ENCODE results near the gene STK32B. TPM values are rescaled to one million over a fixed set of nuclear protein-coding genes. Genes with fewer than 3 reads are reported as not detected.

The STK32B gene
- total and polyA plus RNA-seq, 2 experiments from 2014 or later: 0.71 to 2.3 TPM

DNA sequence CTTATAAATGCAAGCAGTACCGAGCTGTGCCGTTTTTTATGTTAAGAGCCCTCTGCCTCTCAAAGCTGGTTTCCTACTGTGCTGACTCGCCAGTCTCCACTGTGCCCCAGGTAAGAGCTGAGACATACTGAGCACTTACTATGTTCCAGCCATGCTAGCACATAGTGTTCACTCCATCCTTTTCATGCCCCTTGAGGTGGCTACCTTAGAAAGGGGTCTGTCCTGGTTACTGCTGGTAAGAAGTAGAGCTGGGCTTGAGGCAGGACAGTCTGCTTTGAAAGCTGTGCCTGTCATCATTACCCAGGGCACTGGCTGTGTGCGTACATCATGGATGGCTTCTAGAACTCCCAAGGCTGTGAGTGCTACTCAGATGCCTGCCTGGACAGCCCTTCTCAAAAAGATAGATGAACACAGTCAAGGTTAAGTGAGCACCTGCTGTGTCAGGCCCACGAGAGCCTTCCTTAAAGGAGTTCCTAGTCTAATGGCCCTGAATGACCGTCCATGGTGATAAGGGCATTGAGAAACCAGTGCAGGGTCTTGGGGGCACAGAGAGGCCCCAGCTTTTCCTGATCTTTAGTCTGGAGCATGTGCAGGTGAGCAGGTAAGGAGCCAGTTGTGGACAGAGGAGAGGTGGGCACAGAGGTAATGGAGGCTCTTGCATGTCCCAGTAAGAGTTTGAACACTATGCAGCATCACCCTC, 1.6 kb downstream of the STK32B start:
- no peak overlapping the region; the same call in 1 of the 2 replicates for H3K4me3 ChIP-seq
- H3K27me3 Mint-ChIP-seq (ENCODE audit: insufficient read depth, low read depth, poor library complexity): peaks cover 34% of the 10 kb centered on the region
- no peaks in the 10 kb centered on the region for H3K4me1 ChIP-seq (ENCODE audit: insufficient read depth)
- no peak overlapping the region for H3K27ac Mint-ChIP-seq
- peaks cover 41% of the 10 kb centered on the region for H3K27me3 ChIP-seq (ENCODE audit: insufficient read depth)
- H3K36me3 Mint-ChIP-seq (ENCODE audit: low read depth): no peaks in the 10 kb centered on the region
- H4K20me1 ChIP-seq (replicated peaks; ENCODE audit: insufficient read depth): no peaks in the 10 kb centered on the region; the same call in 1 of the 2 replicates
- TF ChIP-seq POLR2AphosphoS5 (IDR thresholded peaks at IDR 0.05; ENCODE audit: low read depth) (no peak), ZNF114 (CRISPR knock-in tag; IDR thresholded peaks at IDR 0.05) (no peak), EZH2 (IDR thresholded peaks at IDR 0.05; ENCODE audit: low read depth, unreplicated experiment) (no peak)
- no peaks in the 10 kb centered on the region for H3K36me3 ChIP-seq (ENCODE audit: insufficient read depth)
- peak overlapping the region; percentile 80; the same call in 2 of the 3 replicates for H3K4me3 Mint-ChIP-seq
- DNase-seq (ENCODE audit: low spot score) (no peak), ATAC-seq (no peak)
- no peaks in the 10 kb centered on the region for H3K79me2 ChIP-seq (replicated peaks; ENCODE audit: insufficient read depth)
- peaks cover 1% of the 10 kb centered on the region; the same call in 1 of the 2 replicates for H3K9me2 ChIP-seq (ENCODE audit: insufficient read depth)
- 0 out of 2 replicates have a peak, but pooled peaks cover 4% of the 10 kb centered on the region for H3F3A ChIP-seq (replicated peaks; ENCODE audit: low read depth)
- peak overlapping the region; percentile 100 for H2AFZ ChIP-seq
- H3K27ac ChIP-seq (ENCODE audit: low read depth): no peak overlapping the region
- no peaks in the 10 kb centered on the region for H3K9me3 Mint-ChIP-seq
- H3K4me2 ChIP-seq: peak overlapping the region; percentile 100
- peaks cover 7% of the 10 kb centered on the region; the same call in 1 of the 3 replicates for H3K4me1 Mint-ChIP-seq

- no peaks in the 10 kb centered on the region for H3K4me1 ChIP-seq (ENCODE audit: insufficient read depth)
- Mint-ChIP-seq H3K9me3 (no peaks in the 10 kb centered on the region), H3K27ac (no peak overlapping the region), H3K36me3 (ENCODE audit: low read depth) (no peaks in the 10 kb centered on the region), H3K27me3 (ENCODE audit: insufficient read depth, low read depth, poor library complexity) (peaks cover 34% of the 10 kb centered on the region), H3K4me1 (peaks cover 7% of the 10 kb centered on the region; the same call in 1 of the 3 replicates), H3K4me3 (no peak overlapping the region)
- no peak overlapping the region for H3K27ac ChIP-seq (ENCODE audit: low read depth)
- no peak for ATAC-seq
- no peak overlapping the region for H3K4me2 ChIP-seq
- 0 out of 2 replicates have a peak, but pooled peaks cover 4% of the 10 kb centered on the region for H3F3A ChIP-seq (replicated peaks; ENCODE audit: low read depth)
- no peaks in the 10 kb centered on the region for H3K36me3 ChIP-seq (ENCODE audit: insufficient read depth)
- H3K4me3 ChIP-seq: no peak overlapping the region
- H4K20me1 ChIP-seq (replicated peaks; ENCODE audit: insufficient read depth): no peaks in the 10 kb centered on the region; the same call in 1 of the 2 replicates
- H2AFZ ChIP-seq: no peak overlapping the region
- H3K27me3 ChIP-seq (ENCODE audit: insufficient read depth): peaks cover 41% of the 10 kb centered on the region
- H3K9me2 ChIP-seq (ENCODE audit: insufficient read depth): peaks cover 4% of the 10 kb centered on the region; the same call in 1 of the 2 replicates
- DNase-seq (ENCODE audit: low spot score): no peak
- no peaks in the 10 kb centered on the region for H3K79me2 ChIP-seq (replicated peaks; ENCODE audit: insufficient read depth)
- no peak for TF ChIP-seq CREB1 (CRISPR knock-in tag; IDR thresholded peaks at IDR 0.05; ENCODE audit: low read depth)
- no peak for TF ChIP-seq POLR2AphosphoS5 (IDR thresholded peaks at IDR 0.05; ENCODE audit: low read depth)
- no peak for TF ChIP-seq STAT1 (IDR thresholded peaks at IDR 0.05; ENCODE audit: unreplicated experiment)
- no peak for TF ChIP-seq CTCF (conservative IDR thresholded peaks at IDR 0.05; ENCODE audit: low read depth in 2 of 2)
- no peak for TF ChIP-seq ZNF114 (CRISPR knock-in tag; IDR thresholded peaks at IDR 0.05)
- TF ChIP-seq REST (IDR thresholded peaks at IDR 0.05; ENCODE audit: unreplicated experiment): no peak
- TF ChIP-seq, protein P1, sequence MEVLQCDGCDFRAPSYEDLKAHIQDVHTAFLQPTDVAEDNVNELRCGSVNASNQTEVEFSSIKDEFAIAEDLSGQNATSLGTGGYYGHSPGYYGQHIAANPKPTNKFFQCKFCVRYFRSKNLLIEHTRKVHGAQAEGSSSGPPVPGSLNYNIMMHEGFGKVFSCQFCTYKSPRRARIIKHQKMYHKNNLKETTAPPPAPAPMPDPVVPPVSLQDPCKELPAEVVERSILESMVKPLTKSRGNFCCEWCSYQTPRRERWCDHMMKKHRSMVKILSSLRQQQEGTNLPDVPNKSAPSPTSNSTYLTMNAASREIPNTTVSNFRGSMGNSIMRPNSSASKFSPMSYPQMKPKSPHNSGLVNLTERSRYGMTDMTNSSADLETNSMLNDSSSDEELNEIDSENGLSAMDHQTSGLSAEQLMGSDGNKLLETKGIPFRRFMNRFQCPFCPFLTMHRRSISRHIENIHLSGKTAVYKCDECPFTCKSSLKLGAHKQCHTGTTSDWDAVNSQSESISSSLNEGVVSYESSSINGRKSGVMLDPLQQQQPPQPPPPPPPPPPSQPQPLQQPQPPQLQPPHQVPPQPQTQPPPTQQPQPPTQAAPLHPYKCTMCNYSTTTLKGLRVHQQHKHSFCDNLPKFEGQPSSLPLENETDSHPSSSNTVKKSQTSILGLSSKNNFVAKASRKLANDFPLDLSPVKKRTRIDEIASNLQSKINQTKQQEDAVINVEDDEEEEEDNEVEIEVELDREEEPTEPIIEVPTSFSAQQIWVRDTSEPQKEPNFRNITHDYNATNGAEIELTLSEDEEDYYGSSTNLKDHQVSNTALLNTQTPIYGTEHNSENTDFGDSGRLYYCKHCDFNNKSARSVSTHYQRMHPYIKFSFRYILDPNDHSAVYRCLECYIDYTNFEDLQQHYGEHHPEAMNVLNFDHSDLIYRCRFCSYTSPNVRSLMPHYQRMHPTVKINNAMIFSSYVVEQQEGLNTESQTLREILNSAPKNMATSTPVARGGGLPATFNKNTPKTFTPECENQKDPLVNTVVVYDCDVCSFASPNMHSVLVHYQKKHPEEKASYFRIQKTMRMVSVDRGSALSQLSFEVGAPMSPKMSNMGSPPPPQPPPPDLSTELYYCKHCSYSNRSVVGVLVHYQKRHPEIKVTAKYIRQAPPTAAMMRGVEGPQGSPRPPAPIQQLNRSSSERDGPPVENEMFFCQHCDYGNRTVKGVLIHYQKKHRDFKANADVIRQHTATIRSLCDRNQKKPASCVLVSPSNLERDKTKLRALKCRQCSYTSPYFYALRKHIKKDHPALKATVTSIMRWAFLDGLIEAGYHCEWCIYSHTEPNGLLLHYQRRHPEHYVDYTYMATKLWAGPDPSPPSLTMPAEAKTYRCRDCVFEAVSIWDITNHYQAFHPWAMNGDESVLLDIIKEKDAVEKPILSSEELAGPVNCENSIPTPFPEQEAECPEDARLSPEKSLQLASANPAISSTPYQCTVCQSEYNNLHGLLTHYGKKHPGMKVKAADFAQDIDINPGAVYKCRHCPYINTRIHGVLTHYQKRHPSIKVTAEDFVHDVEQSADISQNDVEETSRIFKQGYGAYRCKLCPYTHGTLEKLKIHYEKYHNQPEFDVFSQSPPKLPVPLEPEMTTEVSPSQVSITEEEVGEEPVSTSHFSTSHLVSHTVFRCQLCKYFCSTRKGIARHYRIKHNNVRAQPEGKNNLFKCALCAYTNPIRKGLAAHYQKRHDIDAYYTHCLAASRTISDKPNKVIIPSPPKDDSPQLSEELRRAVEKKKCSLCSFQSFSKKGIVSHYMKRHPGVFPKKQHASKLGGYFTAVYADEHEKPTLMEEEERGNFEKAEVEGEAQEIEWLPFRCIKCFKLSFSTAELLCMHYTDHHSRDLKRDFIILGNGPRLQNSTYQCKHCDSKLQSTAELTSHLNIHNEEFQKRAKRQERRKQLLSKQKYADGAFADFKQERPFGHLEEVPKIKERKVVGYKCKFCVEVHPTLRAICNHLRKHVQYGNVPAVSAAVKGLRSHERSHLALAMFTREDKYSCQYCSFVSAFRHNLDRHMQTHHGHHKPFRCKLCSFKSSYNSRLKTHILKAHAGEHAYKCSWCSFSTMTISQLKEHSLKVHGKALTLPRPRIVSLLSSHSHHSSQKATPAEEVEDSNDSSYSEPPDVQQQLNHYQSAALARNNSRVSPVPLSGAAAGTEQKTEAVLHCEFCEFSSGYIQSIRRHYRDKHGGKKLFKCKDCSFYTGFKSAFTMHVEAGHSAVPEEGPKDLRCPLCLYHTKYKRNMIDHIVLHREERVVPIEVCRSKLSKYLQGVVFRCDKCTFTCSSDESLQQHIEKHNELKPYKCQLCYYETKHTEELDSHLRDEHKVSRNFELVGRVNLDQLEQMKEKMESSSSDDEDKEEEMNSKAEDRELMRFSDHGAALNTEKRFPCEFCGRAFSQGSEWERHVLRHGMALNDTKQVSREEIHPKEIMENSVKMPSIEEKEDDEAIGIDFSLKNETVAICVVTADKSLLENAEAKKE (CRISPR knock-in tag; IDR thresholded peaks at IDR 0.05): no peak
- TF ChIP-seq JUNB (IDR thresholded peaks at IDR 0.05; ENCODE audit: unreplicated experiment): no peak
- no peak for TF ChIP-seq EZH2 (IDR thresholded peaks at IDR 0.05; ENCODE audit: low read depth, unreplicated experiment)
Observed at GRCh38 chr4:5054532-5054931, 3.3 kb downstream of the STK32B start.
